ENCODE results near the gene ITPR3.

- TF ChIP-seq EZH2 (IDR thresholded peaks at IDR 0.05; ENCODE audit: insufficient read depth, poor library complexity, severe bottlenecking) = no peak
- no peak for TF ChIP-seq EZH2phosphoT487 (IDR thresholded peaks at IDR 0.05; ENCODE audit: insufficient read depth, low read depth)
Measured at GRCh38 chr6:33728438-33728837, 107.3 kb downstream of the ITPR3 start.

Measured in GM23248 (cell line).